HG02885 (cell line): ENCODE data around the gene MCF2L2.
A peak's percentile ranks its signal among the peaks of the same experiment; 100 is the strongest.
"Not testable (repeated sequence)": the region's sequence is repeated elsewhere in the genome, so short reads cannot be mapped to it uniquely, and the experiment has no call there.

Experiments used
- ATAC-seq: cut with Tn5 transposase; IDR thresholded peaks from one replicate; pipeline ENCODE4 v1.9.1; 2021; ENCODE audit warnings: mild to moderate bottlenecking; ENCODE audit not compliant: unreplicated experiment, poor library complexity

Gene MCF2L2

DNA sequence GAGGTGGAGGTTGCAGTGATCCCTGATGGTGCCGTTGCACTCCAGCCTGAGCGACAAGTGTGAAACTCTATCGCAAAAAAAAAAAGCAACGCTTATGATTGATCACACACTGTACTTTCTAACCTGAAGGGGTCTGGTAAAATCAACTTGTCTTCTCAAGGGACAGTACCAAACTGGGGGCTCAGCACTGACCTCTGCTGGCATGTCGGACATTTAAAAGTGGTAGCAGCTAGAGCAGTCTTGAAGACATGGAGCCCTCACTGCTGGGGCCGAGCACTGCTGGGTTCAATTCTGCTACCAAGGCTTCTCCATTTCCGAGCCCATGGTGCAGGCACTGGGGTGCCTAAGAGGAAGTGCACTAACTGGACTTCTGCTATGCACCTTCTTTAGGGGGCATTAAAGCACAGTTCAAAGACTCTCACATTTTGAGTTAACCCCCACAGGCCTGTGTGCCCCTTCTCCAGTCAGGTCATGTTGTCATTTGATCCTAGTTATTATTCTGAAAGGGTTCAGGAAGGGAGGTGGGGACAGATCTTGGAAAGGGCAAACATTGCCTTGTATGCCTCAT, 239.4 kb downstream of the MCF2L2 start:
- peak; percentile 72 for ATAC-seq

DNA sequence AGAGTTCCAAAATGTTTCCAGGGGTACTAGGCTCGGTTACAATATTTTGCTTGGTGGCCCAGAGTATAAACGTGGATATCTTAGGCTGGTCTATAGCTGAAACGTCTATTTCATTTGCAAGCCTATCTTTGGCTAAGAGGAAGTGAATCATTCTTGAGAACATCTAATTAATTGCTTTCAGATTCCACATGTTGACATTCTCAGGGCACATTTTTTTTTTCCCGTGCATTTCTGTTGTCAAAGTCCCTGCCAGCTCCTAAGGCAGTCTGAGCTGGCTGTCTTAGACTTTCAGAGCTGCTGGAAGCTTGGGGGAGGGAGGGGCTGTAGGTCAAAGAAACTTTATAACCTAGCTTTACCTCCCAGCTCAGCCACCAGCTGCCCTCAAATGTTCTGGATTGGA, 242.7 kb downstream of the MCF2L2 start:
- ATAC-seq: no peak

DNA sequence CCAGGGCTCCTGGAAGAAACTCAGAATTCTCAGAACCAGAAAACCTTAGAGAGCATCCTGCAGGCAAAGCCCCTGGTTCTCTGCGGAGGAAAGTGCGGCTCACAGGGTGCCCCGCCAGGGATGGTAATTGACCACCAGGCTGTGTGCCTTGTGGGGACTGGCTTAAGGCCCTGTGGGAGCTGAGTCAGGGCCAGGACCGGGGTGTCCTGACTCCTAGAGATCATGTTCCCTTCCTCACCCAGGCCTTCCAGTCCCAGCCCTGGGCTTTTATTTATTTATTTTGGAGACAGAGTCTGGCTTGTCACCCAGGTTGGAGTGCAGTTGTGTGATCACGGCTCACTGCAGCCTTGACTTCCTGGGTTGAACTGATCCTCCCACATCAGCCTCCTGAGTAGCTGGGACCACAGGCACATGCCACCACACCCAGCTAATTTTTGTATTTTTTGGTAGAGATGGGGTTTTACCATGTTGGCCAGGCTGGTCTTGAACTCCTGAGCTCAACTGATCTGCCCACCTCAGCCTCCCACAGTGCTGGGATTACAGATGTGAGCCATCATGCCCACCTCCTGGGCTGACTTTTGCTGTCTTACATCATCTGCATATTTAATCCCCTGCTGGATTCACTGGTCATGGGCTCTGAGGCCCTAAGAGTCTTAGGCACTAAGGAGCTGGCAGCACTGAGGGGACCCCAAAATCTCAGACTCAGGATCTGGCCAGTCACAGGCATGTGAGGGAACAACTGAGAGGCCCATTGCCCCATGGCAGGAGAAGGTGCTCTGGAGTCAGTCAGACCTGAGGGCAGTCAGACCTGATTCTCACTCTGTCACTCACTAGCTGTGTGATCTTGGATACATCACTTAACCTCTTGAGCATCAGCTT, 245.4 kb downstream of the MCF2L2 start:
- ATAC-seq: no peak

DNA sequence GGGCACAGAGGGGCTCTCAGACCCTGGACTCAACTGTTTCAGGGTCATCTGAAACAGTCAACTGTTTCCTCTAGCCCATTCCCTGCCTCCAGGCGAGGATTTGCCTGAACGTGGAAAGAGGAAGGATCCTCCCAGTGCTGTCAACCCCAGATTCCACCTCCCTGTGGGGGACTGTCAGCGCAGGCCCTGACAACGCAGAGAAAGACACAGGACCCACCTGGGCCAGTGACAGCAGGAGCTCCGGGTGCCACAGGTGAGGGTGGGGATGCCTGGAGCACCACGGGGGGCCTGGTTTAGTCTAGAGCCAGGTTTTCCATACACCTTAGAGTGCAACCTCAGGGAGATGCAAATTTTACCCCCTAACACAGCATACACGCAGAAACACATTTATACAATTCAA, 246.3 kb downstream of the MCF2L2 start:
- ATAC-seq: no peak

DNA sequence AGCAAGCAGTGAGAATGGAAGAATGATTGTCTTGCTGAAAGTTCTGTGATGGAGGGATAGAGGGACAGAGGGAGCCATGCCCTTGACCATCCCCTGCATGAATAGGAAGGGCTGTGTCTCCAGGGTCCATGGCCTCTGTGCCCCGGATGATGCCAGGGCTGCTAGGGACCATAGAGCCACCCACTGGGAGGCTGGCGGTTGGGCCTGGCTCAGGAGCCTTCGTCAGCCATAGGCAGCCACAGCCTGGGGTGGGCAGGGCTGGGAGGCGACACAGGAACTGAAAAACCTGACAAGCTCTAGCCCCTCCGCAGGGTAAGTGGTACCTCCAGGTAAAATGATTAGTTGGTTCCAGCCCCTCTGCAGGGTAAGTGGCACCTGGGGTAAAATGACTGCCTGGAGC, 246.8 kb downstream of the MCF2L2 start:
- no peak for ATAC-seq

DNA sequence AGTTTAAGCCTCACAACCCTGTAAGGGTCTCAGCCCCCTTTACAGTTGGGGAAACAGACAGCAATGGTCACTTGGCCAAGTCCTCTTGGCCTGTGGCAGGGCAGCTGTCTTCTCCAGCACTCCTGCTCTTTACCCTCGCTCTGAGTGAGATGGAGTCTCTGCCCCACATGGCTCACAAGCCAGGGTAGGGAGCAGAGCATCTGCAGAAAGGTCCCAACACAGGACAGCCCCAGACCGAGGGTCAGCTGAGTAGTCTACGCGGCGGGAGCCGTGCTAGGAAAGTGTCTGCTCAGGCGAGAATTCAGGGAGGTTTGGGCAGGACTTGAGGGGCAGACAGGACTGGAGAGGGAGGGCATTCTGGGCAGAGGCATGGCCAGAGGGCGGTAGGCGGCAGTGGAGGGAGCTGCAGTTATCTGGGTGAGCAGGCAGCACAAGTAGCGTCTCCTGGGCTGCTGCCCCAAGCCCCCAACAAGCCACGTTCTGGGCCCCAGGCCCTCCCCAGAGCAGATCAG, 247.6 kb downstream of the MCF2L2 start:
- ATAC-seq: no peak

DNA sequence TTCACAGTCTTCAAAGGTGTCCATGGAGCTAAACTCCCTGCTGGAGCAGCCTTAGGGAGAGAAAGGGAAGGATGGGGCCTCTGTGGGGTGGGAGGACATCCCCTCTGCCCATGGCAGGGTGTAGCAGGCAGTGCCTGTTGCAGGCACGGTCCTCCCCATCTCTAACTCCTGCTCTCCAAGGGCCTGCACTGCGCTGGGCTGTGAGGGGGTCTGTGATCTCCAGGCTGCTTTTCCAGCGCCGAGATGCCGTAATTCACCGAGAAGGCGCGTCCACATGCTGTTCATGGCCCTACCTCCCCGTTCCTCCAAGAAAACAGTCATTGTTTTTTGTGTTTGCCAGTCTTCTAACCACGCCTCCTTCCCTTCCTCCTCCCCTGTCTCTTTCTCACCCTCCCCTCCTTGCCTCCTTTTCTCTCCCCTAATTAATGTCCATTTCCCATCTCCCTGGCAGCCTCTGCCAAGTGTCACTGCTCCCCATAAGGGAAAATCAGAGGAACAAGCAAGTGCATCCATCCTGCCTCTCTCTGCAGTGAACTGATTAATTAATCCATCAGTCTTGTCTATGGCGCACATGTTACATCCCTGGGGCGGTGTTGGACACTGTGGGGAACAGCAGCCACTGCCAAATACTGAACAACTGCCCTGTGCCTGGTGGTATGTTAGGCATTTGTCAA, 248.2 kb downstream of the MCF2L2 start:
- ATAC-seq: no peak

DNA sequence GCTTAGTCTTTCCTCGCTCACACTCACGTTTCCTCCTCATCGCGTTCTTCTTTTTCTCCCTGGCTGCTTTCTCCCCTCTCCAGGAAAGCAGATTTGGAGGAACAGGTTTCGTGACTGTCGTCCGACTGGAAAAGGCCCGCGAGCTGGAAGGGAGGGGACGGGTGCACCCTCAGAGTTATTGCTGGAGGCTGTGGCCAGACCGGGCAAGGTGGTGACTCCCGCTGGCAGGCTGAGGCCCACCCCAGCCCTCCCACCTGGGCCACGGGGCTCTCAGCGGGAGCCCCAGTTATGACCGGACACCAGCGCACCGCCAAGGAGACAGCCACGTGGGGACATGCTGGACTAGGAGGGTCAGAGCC, 248.9 kb downstream of the MCF2L2 start:
- ATAC-seq: not testable (repeated sequence)

DNA sequence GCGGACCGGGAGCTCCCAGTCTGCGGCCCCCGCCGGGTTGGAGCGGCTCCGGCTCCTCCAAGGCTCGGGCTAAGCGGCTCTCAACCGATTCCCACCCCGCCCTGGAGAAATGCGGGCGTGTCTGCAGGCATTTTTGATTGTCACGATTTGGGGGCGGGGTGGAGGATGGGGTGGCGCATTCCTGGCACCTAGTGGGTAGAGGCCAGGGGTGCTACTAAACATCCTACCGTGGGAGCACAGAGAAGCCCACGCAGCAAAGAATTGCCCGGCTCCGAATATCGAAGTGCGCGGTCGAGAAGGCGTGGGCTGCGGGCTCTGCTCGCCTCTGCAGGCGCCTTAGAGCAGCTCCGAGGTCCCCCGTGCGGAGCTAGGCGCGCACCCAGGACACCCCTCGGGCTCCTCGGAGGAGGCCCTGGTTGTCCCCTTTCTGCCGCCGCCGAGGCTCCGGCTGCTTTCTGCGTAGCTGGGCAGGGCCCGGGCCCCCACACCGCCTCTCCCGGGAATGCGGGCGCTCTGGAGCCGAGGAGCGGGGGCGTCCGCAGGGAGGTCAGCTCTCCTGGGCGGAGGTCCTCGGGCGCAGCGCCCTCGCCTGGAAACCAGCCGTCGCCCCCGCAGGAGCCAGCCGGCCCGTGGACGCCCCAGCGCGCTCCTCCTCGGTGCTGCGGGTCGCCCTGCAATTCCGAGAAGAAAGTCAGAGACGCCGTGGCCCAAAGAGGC, 249.4 kb downstream of the MCF2L2 start:
- ATAC-seq: peak; percentile 68

DNA sequence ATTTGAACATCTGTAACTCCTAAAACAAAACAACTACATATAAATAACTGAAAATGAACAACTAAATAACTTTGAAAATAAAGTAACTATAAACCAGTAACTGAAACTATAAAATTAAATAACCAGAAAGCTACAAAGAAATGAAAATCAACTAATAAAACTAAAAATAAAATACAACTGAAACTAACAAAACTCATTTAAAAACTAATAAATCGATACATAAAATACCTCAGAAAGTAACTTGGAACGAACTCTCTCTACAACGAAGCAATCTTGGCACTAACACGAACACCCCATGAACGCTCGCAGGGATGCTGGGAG, 249.9 kb downstream of the MCF2L2 start:
- no peak for ATAC-seq

DNA sequence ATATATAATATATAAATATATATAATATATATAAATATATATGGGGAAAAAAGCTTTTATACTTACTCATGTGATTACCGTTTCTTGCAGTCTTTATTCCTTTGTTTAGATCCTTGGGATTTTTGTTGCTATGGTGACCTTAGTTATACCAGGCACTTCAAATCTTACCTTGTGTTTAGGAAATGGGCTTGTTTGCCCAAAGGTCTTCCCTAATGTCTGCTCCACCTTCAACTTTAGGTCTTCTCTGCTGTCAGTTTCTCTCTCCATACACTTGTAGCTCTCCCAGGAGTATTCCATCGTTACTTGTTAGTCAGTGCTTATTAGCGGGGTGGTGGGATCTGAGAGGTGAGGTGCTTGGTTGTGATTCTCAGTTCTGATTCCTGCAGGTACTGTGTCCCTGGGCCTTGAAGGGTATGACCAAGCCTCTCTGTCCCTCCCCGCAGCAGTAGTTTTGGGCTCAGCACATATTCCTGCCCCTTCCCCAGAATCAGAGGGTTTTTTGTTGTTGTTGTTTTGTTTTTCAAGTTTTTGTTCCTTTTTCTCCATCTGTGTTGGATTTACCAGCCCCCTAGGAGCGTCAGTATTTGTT, 256.3 kb downstream of the MCF2L2 start:
- no peak for ATAC-seq

DNA sequence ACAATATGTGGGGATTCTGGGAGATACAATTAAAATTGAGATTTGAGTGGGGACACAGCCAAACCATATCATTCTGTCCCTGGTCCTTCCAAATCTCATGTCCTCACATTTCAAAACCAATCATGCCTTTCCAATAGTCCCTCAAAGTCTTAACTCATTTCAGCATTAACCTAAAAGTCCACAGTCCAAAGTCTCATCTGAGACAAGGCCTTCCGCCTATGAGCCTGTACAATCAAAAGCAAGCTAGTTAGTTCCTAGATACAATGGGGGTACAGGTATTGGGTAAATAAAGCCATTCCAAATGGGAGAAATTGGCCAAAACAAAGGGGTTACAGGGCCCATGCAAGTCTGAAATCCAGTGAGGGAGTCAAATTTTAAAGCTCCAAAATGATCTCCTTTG, 260.4 kb downstream of the MCF2L2 start:
- not testable (repeated sequence) for ATAC-seq

DNA sequence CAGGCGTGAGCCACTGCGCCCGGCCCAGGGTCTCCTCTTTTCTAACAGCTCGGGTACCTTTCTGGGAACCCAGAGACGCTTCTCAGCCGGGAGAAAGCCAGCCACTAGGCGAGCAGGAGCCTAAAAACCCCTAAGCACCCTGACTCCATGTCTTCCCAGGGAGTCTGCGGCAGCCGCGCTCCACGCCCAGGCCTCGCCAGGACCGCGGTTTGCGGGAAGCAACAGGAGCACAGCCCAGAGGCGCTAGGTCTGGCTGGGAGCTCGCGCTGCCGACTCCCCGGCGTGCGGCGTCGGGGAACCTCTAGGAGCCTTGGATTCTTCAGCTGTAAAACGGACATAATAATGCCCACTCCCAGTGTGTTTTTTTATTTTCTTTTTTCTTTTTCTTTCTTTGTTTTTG, 264.9 kb downstream of the MCF2L2 start:
- no peak for ATAC-seq

DNA sequence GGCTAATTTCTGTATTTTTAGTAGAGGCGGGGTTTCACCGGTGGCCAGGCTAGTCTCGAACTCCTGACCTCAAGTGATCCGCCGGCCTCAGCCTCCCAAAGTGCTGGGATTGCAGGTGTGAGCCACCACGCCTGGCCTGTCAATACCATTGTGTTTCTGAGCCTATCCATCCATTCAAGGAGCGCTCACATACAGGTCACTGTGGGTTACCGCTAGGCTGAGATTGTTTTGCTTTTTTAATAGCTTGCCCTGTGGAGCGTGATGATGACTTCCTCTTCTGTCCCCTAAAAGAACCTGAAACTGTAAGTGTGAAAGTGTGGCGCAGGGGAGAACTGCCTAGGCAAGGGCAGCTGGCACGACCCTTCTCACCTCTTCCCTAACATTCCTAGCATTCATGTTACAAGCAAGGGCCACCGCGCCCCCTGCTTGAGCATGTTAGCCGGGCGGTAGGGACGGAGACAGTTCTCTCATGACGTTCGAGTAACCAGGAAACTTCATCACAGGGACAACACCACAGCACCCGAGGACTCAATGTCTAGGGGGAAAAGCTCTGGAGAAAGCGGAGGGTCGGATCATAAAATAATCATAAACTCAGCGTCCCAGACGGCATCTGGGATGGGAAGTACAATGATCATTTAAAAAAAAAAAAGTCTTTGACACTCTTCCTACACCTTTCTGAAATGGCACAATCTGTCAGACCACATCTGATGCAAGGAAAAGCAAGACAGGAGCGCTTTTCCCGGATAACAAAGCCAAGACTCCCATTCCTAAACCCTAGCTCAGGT, 266.7 kb downstream of the MCF2L2 start:
- peak; percentile 67 for ATAC-seq

DNA sequence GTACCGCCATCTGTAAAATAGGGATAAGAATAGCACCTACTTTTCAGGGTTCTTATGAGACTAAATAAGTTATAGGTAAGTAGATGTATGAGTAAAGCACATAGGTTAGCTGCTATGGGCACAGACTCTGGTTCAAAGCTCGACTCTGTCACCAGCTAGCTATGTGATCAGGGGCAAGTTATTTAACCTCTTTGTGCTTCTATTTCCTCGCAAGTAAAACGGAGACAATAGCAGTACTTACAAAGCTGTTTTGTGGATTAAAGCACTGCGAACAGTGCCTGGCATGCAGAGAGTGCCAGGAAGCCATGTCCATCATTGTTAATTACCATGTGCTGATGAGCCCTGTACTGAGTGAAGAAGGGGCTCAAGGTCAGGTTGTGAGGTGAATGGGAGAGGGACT, 267.8 kb downstream of the MCF2L2 start:
- ATAC-seq: no peak

DNA sequence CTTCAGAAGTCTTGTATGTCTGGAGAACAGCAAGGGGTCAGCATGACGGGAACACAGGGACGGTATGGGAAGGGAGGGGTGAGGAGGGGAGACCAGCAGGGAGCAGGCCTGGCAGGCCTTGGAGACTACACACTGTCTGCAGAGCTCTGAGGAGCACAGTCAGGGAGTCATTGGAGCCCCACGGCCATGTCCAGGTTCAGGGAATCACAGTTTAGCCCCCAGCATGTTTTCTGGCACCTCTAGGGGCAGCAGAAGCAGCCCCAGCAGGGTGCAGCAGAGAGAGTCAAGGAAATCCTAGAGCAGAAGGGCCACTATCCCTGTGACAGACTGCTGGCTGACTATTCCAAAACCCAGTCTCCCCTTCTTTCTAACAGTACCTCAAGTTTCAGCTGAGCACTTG, 269.1 kb downstream of the MCF2L2 start:
- no peak for ATAC-seq

DNA sequence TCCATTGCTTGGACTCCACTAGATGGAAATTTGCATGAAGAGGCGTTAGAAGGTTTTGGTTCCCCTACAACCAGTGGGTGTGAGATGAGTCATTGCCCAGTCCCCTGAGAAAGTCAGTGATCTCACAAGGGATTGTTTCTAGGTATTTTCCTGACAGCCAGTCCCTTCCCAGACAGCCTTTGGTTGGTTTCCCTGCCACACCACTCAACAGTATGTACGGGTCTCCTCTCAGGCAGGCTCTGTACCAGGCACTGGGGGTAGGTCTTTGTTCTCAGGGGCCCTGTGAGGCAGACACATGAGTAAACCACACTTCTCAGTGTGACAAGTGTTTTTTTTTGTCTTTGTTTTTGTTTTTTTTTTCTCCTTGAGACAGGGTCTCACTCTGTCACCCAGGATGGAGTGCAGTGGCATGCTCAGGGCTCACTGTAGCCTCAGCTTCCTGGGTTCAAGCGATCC, 269.8 kb downstream of the MCF2L2 start:
- peak; percentile 70 for ATAC-seq

DNA sequence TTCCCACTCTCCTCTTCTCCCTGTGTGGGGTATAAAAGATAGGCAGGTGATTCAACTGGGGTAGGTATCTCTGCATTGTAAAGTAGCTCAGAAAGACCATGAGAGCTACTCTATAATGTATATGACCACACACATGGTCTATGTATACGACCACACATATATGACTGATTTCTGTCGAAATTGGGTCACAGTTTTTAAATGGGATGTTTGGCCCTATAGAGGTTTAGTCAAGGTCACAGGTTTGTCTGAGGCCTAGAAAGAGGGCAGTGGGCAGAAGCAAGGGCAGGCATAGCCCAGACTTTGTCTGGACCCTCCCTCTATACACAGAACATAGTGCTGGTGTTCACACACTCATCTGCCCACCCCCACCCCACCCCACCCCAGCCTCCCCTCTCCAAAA, 270.3 kb downstream of the MCF2L2 start:
- peak; percentile 29 for ATAC-seq

DNA sequence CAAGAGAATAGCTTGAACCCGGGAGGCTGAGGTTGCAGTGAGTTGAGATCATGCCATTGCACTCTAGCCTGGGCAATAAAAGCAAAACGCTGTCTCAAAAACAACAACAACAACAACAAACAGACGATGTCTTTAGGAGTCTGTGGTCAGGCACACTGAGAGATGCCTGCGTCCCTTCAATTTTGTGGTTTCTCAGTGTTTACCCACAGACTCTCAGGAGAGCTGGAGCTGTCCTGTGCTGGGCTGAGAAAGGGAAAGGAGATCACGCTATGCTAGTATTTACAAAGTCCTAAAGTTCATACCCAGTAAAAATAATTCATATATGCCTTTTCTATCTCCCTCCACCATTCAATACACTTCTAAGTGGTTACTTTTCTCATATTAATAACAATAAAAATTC, 272.2 kb downstream of the MCF2L2 start:
- no peak for ATAC-seq

DNA sequence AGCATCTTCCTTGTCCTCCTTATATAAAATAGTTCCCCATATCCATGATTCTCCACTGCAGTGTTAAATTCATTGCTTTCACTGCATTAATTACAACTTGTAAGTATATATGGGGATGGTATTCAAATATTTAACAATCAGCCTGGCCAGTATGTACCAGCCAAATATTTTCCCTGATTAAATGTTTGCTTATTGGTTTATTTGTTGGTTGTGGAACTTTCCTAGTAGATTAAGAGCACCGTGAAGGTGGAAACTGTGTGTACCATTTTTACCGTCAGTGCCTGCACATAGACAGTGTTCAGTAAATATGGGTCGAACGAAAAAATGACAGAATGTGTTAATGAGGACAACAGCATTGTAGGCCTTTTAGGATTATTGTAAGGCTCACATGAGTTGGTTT, 272.9 kb downstream of the MCF2L2 start:
- ATAC-seq: no peak
